ENCODE measurements around the gene KRT2. TPM values are rescaled to one million over a fixed set of nuclear protein-coding genes. Genes with fewer than 3 reads are reported as not detected.

Gene KRT2
- total RNA-seq, 1 experiment from 2014 or later: not detected

DNA sequence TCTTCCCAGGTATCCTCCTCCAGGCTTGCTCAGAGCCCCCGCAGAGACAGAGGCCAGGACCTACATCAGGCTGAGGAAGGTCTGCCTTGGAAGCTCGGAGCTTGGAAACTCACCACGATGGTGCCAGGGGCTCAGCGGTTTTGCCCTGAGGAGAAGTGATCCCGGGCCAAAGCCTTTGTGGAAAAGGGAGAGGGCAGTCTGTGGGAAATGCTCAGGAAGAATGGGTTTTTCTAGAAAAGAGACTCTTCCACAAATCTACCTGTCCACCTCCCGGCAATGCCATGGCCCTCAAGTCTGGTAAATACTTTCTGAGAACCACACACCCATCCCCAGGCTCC, 8.0 kb downstream of the KRT2 start:
- Mint-ChIP-seq H3K4me1 (ENCODE audit: low read depth, unreplicated experiment) (no peaks in the 10 kb centered on the region), H3K27ac (ENCODE audit: unreplicated experiment) (no peak overlapping the region), H3K27me3 (ENCODE audit: unreplicated experiment) (peaks cover 100% of the 10 kb centered on the region), H3K9me3 (ENCODE audit: low read depth, unreplicated experiment) (no peaks in the 10 kb centered on the region), H3K36me3 (ENCODE audit: insufficient read depth, unreplicated experiment) (no peaks in the 10 kb centered on the region), H3K4me3 (ENCODE audit: low read depth, unreplicated experiment) (no peak overlapping the region)
- no TSS peak for BruUV-seq (replicated peaks)
- DNase-seq: no peak
- CTCF ChIA-PET: no interaction called here
- intact Hi-C loops (cut with micrococcal nuclease; ENCODE audit: unreplicated experiment): no loop called here
- TF ChIP-seq, protein P1, sequence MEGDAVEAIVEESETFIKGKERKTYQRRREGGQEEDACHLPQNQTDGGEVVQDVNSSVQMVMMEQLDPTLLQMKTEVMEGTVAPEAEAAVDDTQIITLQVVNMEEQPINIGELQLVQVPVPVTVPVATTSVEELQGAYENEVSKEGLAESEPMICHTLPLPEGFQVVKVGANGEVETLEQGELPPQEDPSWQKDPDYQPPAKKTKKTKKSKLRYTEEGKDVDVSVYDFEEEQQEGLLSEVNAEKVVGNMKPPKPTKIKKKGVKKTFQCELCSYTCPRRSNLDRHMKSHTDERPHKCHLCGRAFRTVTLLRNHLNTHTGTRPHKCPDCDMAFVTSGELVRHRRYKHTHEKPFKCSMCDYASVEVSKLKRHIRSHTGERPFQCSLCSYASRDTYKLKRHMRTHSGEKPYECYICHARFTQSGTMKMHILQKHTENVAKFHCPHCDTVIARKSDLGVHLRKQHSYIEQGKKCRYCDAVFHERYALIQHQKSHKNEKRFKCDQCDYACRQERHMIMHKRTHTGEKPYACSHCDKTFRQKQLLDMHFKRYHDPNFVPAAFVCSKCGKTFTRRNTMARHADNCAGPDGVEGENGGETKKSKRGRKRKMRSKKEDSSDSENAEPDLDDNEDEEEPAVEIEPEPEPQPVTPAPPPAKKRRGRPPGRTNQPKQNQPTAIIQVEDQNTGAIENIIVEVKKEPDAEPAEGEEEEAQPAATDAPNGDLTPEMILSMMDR (IDR thresholded peaks at IDR 0.05; ENCODE audit: unreplicated experiment): no peak

- BruUV-seq (replicated peaks): no TSS peak
- TF ChIP-seq, protein P1 (IDR thresholded peaks at IDR 0.05; ENCODE audit: unreplicated experiment): no peak
- H3K36me3 Mint-ChIP-seq (ENCODE audit: insufficient read depth, unreplicated experiment): no peaks in the 10 kb centered on the region
- intact Hi-C loops (cut with micrococcal nuclease; ENCODE audit: unreplicated experiment): no loop called here
- H3K27ac Mint-ChIP-seq (ENCODE audit: unreplicated experiment): no peak overlapping the region
- H3K4me1 Mint-ChIP-seq (ENCODE audit: low read depth, unreplicated experiment): no peaks in the 10 kb centered on the region
- H3K4me3 Mint-ChIP-seq (ENCODE audit: low read depth, unreplicated experiment): no peak overlapping the region
- CTCF ChIA-PET: no interaction called here
- peaks cover 95% of the 10 kb centered on the region for H3K27me3 Mint-ChIP-seq (ENCODE audit: unreplicated experiment)
- DNase-seq: no peak
- H3K9me3 Mint-ChIP-seq (ENCODE audit: low read depth, unreplicated experiment): no peaks in the 10 kb centered on the region
These were observed 8.6 kb downstream of the KRT2 start for GRCh38 chr12:52643233-52644077.

DNA sequence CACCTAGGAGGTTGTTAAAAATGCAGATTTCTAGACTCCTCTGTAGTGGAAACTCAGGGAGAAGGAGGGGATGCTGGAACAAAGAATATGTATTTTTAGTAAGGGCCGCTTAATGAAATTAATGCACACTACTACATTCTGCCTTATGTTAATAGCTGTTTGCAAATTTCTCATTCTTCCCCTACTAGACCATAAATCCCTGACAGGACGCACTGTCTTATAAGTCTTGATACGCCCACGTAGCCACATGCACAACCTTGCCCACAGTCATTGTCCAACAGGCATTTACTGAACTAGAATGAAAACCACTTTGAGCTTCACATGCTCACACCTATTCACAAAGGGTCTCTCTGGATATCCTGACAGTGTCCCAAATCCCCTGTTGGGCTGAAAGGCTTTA, 10.5 kb downstream of the KRT2 start:
- TF ChIP-seq, protein P1 (IDR thresholded peaks at IDR 0.05; ENCODE audit: unreplicated experiment): no peak
- DNase-seq: no peak
- intact Hi-C loops (cut with micrococcal nuclease; ENCODE audit: unreplicated experiment): no loop called here
- Mint-ChIP-seq H3K36me3 (ENCODE audit: insufficient read depth, unreplicated experiment) (no peaks in the 10 kb centered on the region), H3K27ac (ENCODE audit: unreplicated experiment) (no peak overlapping the region), H3K4me3 (ENCODE audit: low read depth, unreplicated experiment) (no peak overlapping the region), H3K27me3 (ENCODE audit: unreplicated experiment) (peaks cover 84% of the 10 kb centered on the region), H3K4me1 (ENCODE audit: low read depth, unreplicated experiment) (no peaks in the 10 kb centered on the region), H3K9me3 (ENCODE audit: low read depth, unreplicated experiment) (no peaks in the 10 kb centered on the region)
- no TSS peak for BruUV-seq (replicated peaks)
- CTCF ChIA-PET: no interaction called here

- TF ChIP-seq, protein P1 (IDR thresholded peaks at IDR 0.05; ENCODE audit: unreplicated experiment): no peak
- no peaks in the 10 kb centered on the region for H3K36me3 Mint-ChIP-seq (ENCODE audit: insufficient read depth, unreplicated experiment)
- peaks cover 68% of the 10 kb centered on the region for H3K27me3 Mint-ChIP-seq (ENCODE audit: unreplicated experiment)
- H3K4me3 Mint-ChIP-seq (ENCODE audit: low read depth, unreplicated experiment): no peak overlapping the region
- no peak for DNase-seq
- no peak overlapping the region for H3K27ac Mint-ChIP-seq (ENCODE audit: unreplicated experiment)
- H3K9me3 Mint-ChIP-seq (ENCODE audit: low read depth, unreplicated experiment): no peaks in the 10 kb centered on the region
- no peaks in the 10 kb centered on the region for H3K4me1 Mint-ChIP-seq (ENCODE audit: low read depth, unreplicated experiment)
- no TSS peak for BruUV-seq (replicated peaks)
- intact Hi-C loops (cut with micrococcal nuclease; ENCODE audit: unreplicated experiment): no loop called here
- CTCF ChIA-PET: no interaction called here
These were observed 14.7 kb downstream of the KRT2 start for GRCh38 chr12:52637299-52637698.
